ENCODE measurements around the gene APOC1. TPM values are rescaled to one million over a fixed set of nuclear protein-coding genes. Genes with fewer than 3 reads are reported as not detected.
"Not testable (repeated sequence)": the region's sequence is repeated elsewhere in the genome, so short reads cannot be mapped to it uniquely, and the experiment has no call there.

APOC1 gene
- total RNA-seq, 1 experiment from 2014 or later: not detected

- not testable (repeated sequence) for H3K27ac ChIP-seq (ENCODE audit: low read length); H3K4me3 ChIP-seq (ENCODE audit: low read length); H3K4me2 ChIP-seq (ENCODE audit: low read depth, low read length, poor library complexity, severe bottlenecking); H3K27me3 ChIP-seq (ENCODE audit: low read length); H3K36me3 ChIP-seq (ENCODE audit: insufficient read depth, low read length); H3K4me1 ChIP-seq (ENCODE audit: low read length); H3K9me3 ChIP-seq (ENCODE audit: low read length); H3K9ac ChIP-seq (ENCODE audit: low read length); H3K9me2 ChIP-seq (replicated peaks; ENCODE audit: insufficient read depth, low read length); H4K20me1 ChIP-seq (ENCODE audit: insufficient read depth, low read depth, low read length); H2AFZ ChIP-seq (ENCODE audit: low read length); DNase-seq; H3K79me2 ChIP-seq (ENCODE audit: low read length)
Measured at GRCh38 chr19:44913512-44914432, 636 bp upstream of the APOC1 start.

DNA sequence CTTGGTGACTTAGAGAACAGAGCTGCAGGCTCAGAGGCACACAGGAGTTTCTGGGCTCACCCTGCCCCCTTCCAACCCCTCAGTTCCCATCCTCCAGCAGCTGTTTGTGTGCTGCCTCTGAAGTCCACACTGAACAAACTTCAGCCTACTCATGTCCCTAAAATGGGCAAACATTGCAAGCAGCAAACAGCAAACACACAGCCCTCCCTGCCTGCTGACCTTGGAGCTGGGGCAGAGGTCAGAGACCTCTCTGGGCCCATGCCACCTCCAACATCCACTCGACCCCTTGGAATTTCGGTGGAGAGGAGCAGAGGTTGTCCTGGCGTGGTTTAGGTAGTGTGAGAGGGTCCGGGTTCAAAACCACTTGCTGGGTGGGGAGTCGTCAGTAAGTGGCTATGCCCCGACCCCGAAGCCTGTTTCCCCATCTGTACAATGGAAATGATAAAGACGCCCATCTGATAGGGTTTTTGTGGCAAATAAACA, 9.9 kb downstream of the APOC1 start:
- no peak overlapping the region for H3K4me2 ChIP-seq (ENCODE audit: low read depth, low read length, poor library complexity, severe bottlenecking)
- peak; percentile 36 for DNase-seq

DNA sequence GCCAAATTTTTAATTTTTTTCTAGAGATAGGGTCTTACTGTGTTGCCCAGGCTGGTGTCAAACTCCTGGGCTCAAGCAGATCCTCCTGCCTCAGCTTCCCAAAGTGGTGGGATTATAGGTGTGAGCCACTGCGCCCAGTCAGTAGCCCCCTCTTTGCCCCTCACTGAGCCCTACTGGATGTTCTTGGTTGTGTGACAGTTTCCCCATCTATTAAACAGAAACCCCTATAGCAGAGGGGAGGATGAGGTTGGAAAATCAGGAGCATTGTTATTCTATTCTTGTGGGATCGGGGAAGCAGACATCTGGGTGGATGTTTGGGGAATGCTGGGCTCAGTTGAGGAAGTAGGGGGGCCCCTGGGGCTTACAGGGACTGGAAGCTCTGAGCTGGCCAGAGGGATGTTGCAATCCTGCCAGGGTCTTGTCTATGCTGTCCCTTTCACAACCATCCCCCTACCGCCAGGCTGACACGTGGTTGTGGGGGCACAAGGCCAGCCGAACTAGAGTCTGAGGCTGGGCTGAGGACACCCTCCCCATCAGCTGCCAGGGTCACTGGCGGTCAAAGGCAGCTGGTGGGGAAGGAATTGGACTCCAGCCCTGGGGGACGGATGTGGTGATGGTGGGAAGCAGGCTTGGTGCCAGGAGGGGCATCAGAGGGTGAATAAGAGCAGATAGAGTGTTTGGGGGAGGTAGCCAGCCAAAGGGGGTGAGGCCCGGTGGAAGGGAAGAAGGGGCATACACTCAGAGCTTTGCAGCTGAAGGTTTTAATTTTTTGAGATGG, 10.9 kb downstream of the APOC1 start:
- Histone ChIP-seq H3K27me3 (ENCODE audit: low read length) (no peaks in the 10 kb centered on the region), H4K20me1 (ENCODE audit: insufficient read depth, low read depth, low read length) (no peaks in the 10 kb centered on the region), H3K79me2 (ENCODE audit: low read length) (no peaks in the 10 kb centered on the region), H3K27ac (ENCODE audit: low read length) (no peak overlapping the region), H3K9me2 (replicated peaks; ENCODE audit: insufficient read depth, low read length) (no peaks in the 10 kb centered on the region), H2AFZ (ENCODE audit: low read length) (no peak overlapping the region), H3K4me2 (ENCODE audit: low read depth, low read length, poor library complexity, severe bottlenecking) (no peak overlapping the region), H3K4me3 (ENCODE audit: low read length) (no peak overlapping the region), H3K9me3 (ENCODE audit: low read length) (no peaks in the 10 kb centered on the region), H3K36me3 (ENCODE audit: insufficient read depth, low read length) (no peaks in the 10 kb centered on the region), H3K4me1 (ENCODE audit: low read length) (no peaks in the 10 kb centered on the region), H3K9ac (ENCODE audit: low read length) (no peak overlapping the region)
- DNase-seq: no peak

More for the DNA sequence above, 9.9 kb downstream of the APOC1 start:
- Histone ChIP-seq H3K9ac (ENCODE audit: low read length) (no peak overlapping the region), H3K27me3 (ENCODE audit: low read length) (no peaks in the 10 kb centered on the region), H2AFZ (ENCODE audit: low read length) (no peak overlapping the region), H3K9me3 (ENCODE audit: low read length) (no peaks in the 10 kb centered on the region), H3K4me3 (ENCODE audit: low read length) (no peak overlapping the region), H4K20me1 (ENCODE audit: insufficient read depth, low read depth, low read length) (no peaks in the 10 kb centered on the region), H3K9me2 (replicated peaks; ENCODE audit: insufficient read depth, low read length) (no peaks in the 10 kb centered on the region), H3K36me3 (ENCODE audit: insufficient read depth, low read length) (no peaks in the 10 kb centered on the region), H3K27ac (ENCODE audit: low read length) (no peak overlapping the region), H3K79me2 (ENCODE audit: low read length) (no peaks in the 10 kb centered on the region), H3K4me1 (ENCODE audit: low read length) (no peaks in the 10 kb centered on the region)

DNA sequence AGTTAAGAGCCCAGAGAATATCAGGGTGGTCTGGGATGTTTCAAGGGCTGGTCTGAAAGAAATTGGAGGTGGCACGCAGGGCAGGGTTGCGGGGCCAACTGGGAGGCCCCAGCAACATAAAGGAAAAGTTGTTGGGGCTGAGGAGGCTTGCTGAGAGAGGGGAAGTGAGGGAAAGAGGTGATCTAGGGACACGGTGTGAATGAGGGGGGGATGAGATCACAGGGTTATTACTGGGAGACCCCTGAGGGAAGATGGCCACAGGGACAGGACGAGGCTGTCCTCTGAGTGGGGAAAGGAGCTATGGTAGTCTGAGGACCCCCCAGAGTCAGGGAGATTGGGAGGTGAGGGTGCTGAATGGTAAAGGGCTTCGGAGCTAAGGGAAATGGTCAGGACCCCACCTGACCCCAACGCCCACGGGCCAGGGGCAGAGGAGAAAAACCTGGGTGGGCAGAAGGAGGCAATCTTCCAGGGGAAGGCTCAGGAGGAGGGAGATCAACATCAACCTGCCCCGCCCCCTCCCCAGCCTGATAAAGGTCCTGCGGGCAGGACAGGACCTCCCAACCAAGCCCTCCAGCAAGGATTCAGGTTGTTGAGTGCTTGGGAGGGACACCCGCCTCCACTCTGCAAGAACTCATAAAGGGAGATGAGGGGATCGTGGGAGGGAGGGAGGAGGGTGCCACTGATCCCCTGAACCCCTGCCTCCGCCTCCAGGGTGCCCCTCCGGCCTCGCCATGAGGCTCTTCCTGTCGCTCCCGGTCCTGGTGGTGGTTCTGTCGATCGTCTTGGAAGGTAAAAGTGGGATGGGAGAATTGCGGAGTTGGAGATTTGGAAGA, 12.1 kb downstream of the APOC1 start:
- not testable (repeated sequence) for H2AFZ ChIP-seq (ENCODE audit: low read length); H3K9ac ChIP-seq (ENCODE audit: low read length); H3K4me2 ChIP-seq (ENCODE audit: low read depth, low read length, poor library complexity, severe bottlenecking)

GRCh38 chr19:44927746-44928145, 13.3 kb downstream of the APOC1 start:
- Histone ChIP-seq H3K27ac (ENCODE audit: low read length) (no peak overlapping the region), H3K9me3 (ENCODE audit: low read length) (no peaks in the 10 kb centered on the region), H3K9ac (ENCODE audit: low read length) (no peak overlapping the region), H3K4me2 (ENCODE audit: low read depth, low read length, poor library complexity, severe bottlenecking) (no peak overlapping the region), H2AFZ (ENCODE audit: low read length) (no peak overlapping the region), H3K4me3 (ENCODE audit: low read length) (no peak overlapping the region), H3K9me2 (replicated peaks; ENCODE audit: insufficient read depth, low read length) (no peaks in the 10 kb centered on the region), H3K27me3 (ENCODE audit: low read length) (no peaks in the 10 kb centered on the region), H3K79me2 (ENCODE audit: low read length) (no peaks in the 10 kb centered on the region), H3K4me1 (ENCODE audit: low read length) (no peaks in the 10 kb centered on the region), H3K36me3 (ENCODE audit: insufficient read depth, low read length) (no peaks in the 10 kb centered on the region), H4K20me1 (ENCODE audit: insufficient read depth, low read depth, low read length) (no peaks in the 10 kb centered on the region)
- no peak for DNase-seq

More for the DNA sequence above, 12.1 kb downstream of the APOC1 start:
- not testable (repeated sequence) for H3K9me2 ChIP-seq (replicated peaks; ENCODE audit: insufficient read depth, low read length); H3K36me3 ChIP-seq (ENCODE audit: insufficient read depth, low read length); H3K4me1 ChIP-seq (ENCODE audit: low read length); H4K20me1 ChIP-seq (ENCODE audit: insufficient read depth, low read depth, low read length); H3K27me3 ChIP-seq (ENCODE audit: low read length); H3K27ac ChIP-seq (ENCODE audit: low read length); H3K9me3 ChIP-seq (ENCODE audit: low read length); DNase-seq; H3K4me3 ChIP-seq (ENCODE audit: low read length); H3K79me2 ChIP-seq (ENCODE audit: low read length)

- H3K27ac ChIP-seq (ENCODE audit: low read length): no peak overlapping the region
- no peak overlapping the region for H3K9ac ChIP-seq (ENCODE audit: low read length)
- no peak overlapping the region for H3K4me2 ChIP-seq (ENCODE audit: low read depth, low read length, poor library complexity, severe bottlenecking)
Measured at GRCh38 chr19:44930088-44930487, 15.7 kb downstream of the APOC1 start.

DNA sequence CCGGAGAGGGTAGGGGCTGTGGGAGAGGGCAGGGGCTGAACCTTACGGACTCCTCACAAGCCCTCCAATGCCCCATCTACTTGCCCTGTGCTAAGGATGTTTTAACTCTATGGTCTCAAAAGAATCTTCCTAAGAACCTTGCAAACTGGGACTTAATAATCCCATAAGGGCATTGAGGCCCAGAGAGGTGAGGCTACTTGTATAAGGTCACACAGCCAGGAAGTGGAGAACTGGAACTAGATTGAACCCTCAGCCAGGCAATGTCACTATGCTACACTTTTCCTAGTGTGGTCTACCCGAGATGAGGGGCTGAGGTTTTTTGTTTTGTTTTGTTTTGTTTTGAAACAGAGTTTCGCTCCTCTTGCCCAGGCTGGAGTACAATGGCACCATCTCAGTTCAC, 17.1 kb downstream of the APOC1 start:
- no peaks in the 10 kb centered on the region for H3K9me2 ChIP-seq (replicated peaks; ENCODE audit: insufficient read depth, low read length)
- no peak overlapping the region for H3K27ac ChIP-seq (ENCODE audit: low read length)
- H3K9me3 ChIP-seq (ENCODE audit: low read length): no peaks in the 10 kb centered on the region
- no peaks in the 10 kb centered on the region for H3K4me1 ChIP-seq (ENCODE audit: low read length)
- no peak overlapping the region for H3K4me3 ChIP-seq (ENCODE audit: low read length)
- no peak for DNase-seq
- no peaks in the 10 kb centered on the region for H3K27me3 ChIP-seq (ENCODE audit: low read length)
- no peak overlapping the region for H2AFZ ChIP-seq (ENCODE audit: low read length)
- no peak overlapping the region for H3K4me2 ChIP-seq (ENCODE audit: low read depth, low read length, poor library complexity, severe bottlenecking)
- no peaks in the 10 kb centered on the region for H4K20me1 ChIP-seq (ENCODE audit: insufficient read depth, low read depth, low read length)
- H3K36me3 ChIP-seq (ENCODE audit: insufficient read depth, low read length): no peaks in the 10 kb centered on the region
- H3K9ac ChIP-seq (ENCODE audit: low read length): no peak overlapping the region
- H3K79me2 ChIP-seq (ENCODE audit: low read length): no peaks in the 10 kb centered on the region

More at GRCh38 chr19:44930088-44930487, 15.7 kb downstream of the APOC1 start:
- no peaks in the 10 kb centered on the region for H3K36me3 ChIP-seq (ENCODE audit: insufficient read depth, low read length)
- no peaks in the 10 kb centered on the region for H3K9me3 ChIP-seq (ENCODE audit: low read length)
- H3K79me2 ChIP-seq (ENCODE audit: low read length): no peaks in the 10 kb centered on the region
- H2AFZ ChIP-seq (ENCODE audit: low read length): no peak overlapping the region
- no peak overlapping the region for H3K4me3 ChIP-seq (ENCODE audit: low read length)
- no peaks in the 10 kb centered on the region for H3K9me2 ChIP-seq (replicated peaks; ENCODE audit: insufficient read depth, low read length)
- no peaks in the 10 kb centered on the region for H3K27me3 ChIP-seq (ENCODE audit: low read length)
- DNase-seq: no peak
- no peaks in the 10 kb centered on the region for H3K4me1 ChIP-seq (ENCODE audit: low read length)
- no peaks in the 10 kb centered on the region for H4K20me1 ChIP-seq (ENCODE audit: insufficient read depth, low read depth, low read length)
